H1 (cell line): ENCODE results near the gene LIN28A. TPM values are rescaled to one million over a fixed set of nuclear protein-coding genes. Genes with fewer than 3 reads are reported as not detected.
A peak's percentile ranks its signal among the peaks of the same experiment; 100 is the strongest.

Source experiments
- ASH2L ChIP-seq: fragments of 200-600, 300-600 bp; sonication (generic); IDR thresholded peaks from one replicate; pipeline ENCODE4 v1.7.1; 2017; ENCODE audit warnings: low read length
- BCL11A ChIP-seq, 2 experiments: IDR thresholded peaks; one replicate each; pipeline ENCODE4 v1.6.1; 2011; ENCODE audit warnings: low read depth in 2 of 2, low read length in 2 of 2, mild to moderate bottlenecking in 2 of 2
- CHD2 ChIP-seq: IDR thresholded peaks from 2 replicates; pipeline ENCODE4 v1.6.1; 2012; ENCODE audit warnings: low read length, improper control_type of control experiment
- EP300 ChIP-seq, 2 experiments: IDR thresholded peaks; 1 replicate in 1 of 2; 2 replicates in 1 of 2; pipeline ENCODE4 v1.6.1; 2011 to 2012; ENCODE audit warnings: low read depth in 2 of 2, low read length in 2 of 2, mild to moderate bottlenecking in 2 of 2, borderline replicate concordance in 1 of 2, inconsistent platforms in 1 of 2, moderate library complexity in 1 of 2
- HDAC2 ChIP-seq, 2 experiments: fragments of 300-600 bp in 1 of 2; sonication (generic) in 1 of 2; IDR thresholded peaks; 2 replicates each; pipeline ENCODE4 v1.6.1; 2011 to 2012; ENCODE audit warnings: low read depth in 2 of 2, low read length in 2 of 2, mild to moderate bottlenecking in 2 of 2, moderate library complexity in 2 of 2, borderline replicate concordance in 1 of 2, inconsistent platforms in 1 of 2
- JUN ChIP-seq: IDR thresholded peaks from 2 replicates; pipeline ENCODE4 v1.6.1; 2011; ENCODE audit warnings: low read depth, mild to moderate bottlenecking, improper control_type of control experiment, low read length
- KDM1A ChIP-seq: fragments of 200-600, 300-600 bp; sonication (generic); IDR thresholded peaks from 2 replicates; pipeline ENCODE4 v1.7.1; 2016; ENCODE audit warnings: mild to moderate bottlenecking, low read length, borderline replicate concordance
- KDM4A ChIP-seq: IDR thresholded peaks from one replicate; pipeline ENCODE4 v1.7.1; 2012; ENCODE audit warnings: low read depth, mild to moderate bottlenecking, moderate library complexity, low read length, inconsistent platforms; ENCODE audit not compliant: severe bottlenecking
- KDM5A ChIP-seq: fragments of 200-600 bp; IDR thresholded peaks from 2 replicates; pipeline ENCODE4 v1.7.1; 2012; ENCODE audit warnings: mild to moderate bottlenecking, low read length, inconsistent platforms, mixed read lengths
- MAFK ChIP-seq: IDR thresholded peaks from 2 replicates; pipeline ENCODE4 v1.6.1; 2012; ENCODE audit warnings: low read depth, mild to moderate bottlenecking, improper control_type of control experiment, low read length
- RAD21 ChIP-seq, 2 experiments: IDR thresholded peaks in 1 of 2; conservative IDR thresholded peaks in 1 of 2; 2 replicates each; pipeline ENCODE4 v1.6.1; 2011; ENCODE audit warnings: low read depth in 2 of 2, low read length in 2 of 2, improper control_type of control experiment in 1 of 2, inconsistent platforms in 1 of 2, mild to moderate bottlenecking in 1 of 2, moderate library complexity in 1 of 2
- RBBP5 ChIP-seq: IDR thresholded peaks from 2 replicates; pipeline ENCODE4 v1.7.1; 2012; ENCODE audit warnings: low read depth, mild to moderate bottlenecking, inconsistent platforms, low read length, moderate library complexity, borderline replicate concordance
- RNF2 ChIP-seq: fragments of 200-900, 300-1000 bp; sonication (generic); IDR thresholded peaks from 2 replicates; pipeline ENCODE4 v1.7.1; 2016; ENCODE audit warnings: borderline replicate concordance, low read depth, mild to moderate bottlenecking, antibody characterized with exemption, low read length; ENCODE audit not compliant: poor library complexity, severe bottlenecking; ENCODE audit errors: missing control alignments
- SAP30 ChIP-seq: fragments of 300-600 bp; sonication (generic); IDR thresholded peaks from 2 replicates; pipeline ENCODE4 v1.7.1; 2012; ENCODE audit warnings: low read length, moderate library complexity, mild to moderate bottlenecking, inconsistent platforms; ENCODE audit not compliant: insufficient read depth, insufficient replicate concordance
- SP1 ChIP-seq: IDR thresholded peaks from 2 replicates; pipeline ENCODE4 v1.6.1; 2011; ENCODE audit warnings: low read depth, low read length
- SP2 ChIP-seq: IDR thresholded peaks from 2 replicates; pipeline ENCODE4 v1.6.1; 2012; ENCODE audit warnings: mild to moderate bottlenecking, low read length, inconsistent platforms
- SP4 ChIP-seq: IDR thresholded peaks from 2 replicates; pipeline ENCODE4 v1.6.1; 2012; ENCODE audit warnings: low read length, inconsistent platforms
- TAF7 ChIP-seq: optimal IDR thresholded peaks from 2 replicates; pipeline ENCODE3; 2011; ENCODE audit warnings: low read depth, mild to moderate bottlenecking, inconsistent platforms, low read length, moderate library complexity, borderline replicate concordance
- TBP ChIP-seq: IDR thresholded peaks from 2 replicates; pipeline ENCODE4 v1.6.1; 2011; ENCODE audit warnings: low read depth, low read length, improper control_type of control experiment
- TEAD4 ChIP-seq: IDR thresholded peaks from 2 replicates; pipeline ENCODE4 v1.6.1; 2012; ENCODE audit warnings: low read depth, low read length, inconsistent platforms, mixed read lengths
- ZNF274 ChIP-seq: IDR thresholded peaks from 2 replicates; pipeline ENCODE4 v1.7.0; 2012; ENCODE audit warnings: low read length, borderline replicate concordance; ENCODE audit errors: extremely low read depth
- polyA plus RNA-seq, 7 experiments: library from polyadenylated mRNA; depleted of rRNA in 3 of 7; stranded (reverse) in 5 of 7; unstranded in 2 of 7; fragments of >200 nt in 5 of 7; fragments of 200-250 nt in 2 of 7; gene quantifications; 1 replicate in 5 of 7; 2 replicates in 1 of 7; 4 replicates in 1 of 7; pipeline versions ENCODE4 v1.2.1 to v1.2.3, GENCODE V29; 2011 to 2013; ENCODE audit warnings: missing spikeins in 2 of 7, mixed read lengths in 2 of 7
- total RNA-seq: library from RNA; stranded (reverse); fragmentation: NEBNext Ultra II Directional; extraction: Animal tissue kit (Norgen Biotek cat#: 25700); gene quantifications from 2 replicates; pipeline ENCODE4 v1.2.1, GENCODE V29; 2021
- TF ChIP-seq, protein P1 (sequence below): IDR thresholded peaks from 2 replicates; pipeline ENCODE4 v1.6.1; 2011; ENCODE audit warnings: low read length, improper control_type of control experiment
- TF ChIP-seq, protein P2 (sequence below): IDR thresholded peaks from 2 replicates; pipeline ENCODE4 v1.6.1; 2012; ENCODE audit warnings: inconsistent platforms

Gene LIN28A
- total and polyA plus RNA-seq, 2 of the 8 experiments (the other 6 are each of a cell fraction or from before 2014, with no cell fraction given): 403 to 1,486 TPM

DNA sequence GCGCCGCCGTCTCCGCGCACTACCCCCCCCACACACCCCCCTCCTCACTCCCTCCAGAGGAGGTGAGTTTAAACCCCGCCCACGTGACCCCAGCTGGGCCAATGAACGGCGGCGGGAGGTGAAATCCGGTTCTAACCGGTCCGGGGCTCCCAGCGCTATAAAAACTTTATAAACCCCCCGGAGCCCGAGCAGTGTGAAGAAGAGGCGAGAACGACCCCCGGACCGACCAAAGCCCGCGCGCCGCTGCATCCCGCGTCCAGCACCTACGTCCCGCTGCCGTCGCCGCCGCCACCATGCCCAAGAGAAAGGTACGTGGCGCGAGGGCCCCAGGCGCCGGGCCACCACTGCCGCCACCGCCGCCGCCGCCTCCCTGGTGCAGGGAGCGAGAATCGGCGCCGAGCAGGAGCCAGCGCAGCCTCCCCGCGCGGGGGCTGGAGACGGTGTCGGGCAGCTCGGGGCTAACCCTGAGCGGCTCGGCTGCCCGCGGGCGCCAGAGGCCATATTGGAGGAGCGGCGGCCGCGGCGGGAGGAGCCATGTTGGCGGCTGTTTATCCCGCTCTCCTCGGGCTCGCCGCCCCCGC, 61.8 kb downstream of the LIN28A start, which contains the start of gene HMGN2 (continued):
- TF ChIP-seq SP1: no peak; the same call in 1 of the 2 replicates
- TF ChIP-seq, protein P1, sequence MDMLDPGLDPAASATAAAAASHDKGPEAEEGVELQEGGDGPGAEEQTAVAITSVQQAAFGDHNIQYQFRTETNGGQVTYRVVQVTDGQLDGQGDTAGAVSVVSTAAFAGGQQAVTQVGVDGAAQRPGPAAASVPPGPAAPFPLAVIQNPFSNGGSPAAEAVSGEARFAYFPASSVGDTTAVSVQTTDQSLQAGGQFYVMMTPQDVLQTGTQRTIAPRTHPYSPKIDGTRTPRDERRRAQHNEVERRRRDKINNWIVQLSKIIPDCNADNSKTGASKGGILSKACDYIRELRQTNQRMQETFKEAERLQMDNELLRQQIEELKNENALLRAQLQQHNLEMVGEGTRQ: peak; percentile 89
- TF ChIP-seq SP2: no peak
- TF ChIP-seq, protein P2, sequence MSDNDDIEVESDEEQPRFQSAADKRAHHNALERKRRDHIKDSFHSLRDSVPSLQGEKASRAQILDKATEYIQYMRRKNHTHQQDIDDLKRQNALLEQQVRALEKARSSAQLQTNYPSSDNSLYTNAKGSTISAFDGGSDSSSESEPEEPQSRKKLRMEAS: no peak
- TF ChIP-seq TEAD4: no peak
- no peak for TF ChIP-seq JUN
- TF ChIP-seq CHD2: no peak
- TF ChIP-seq RBBP5: no peak; the same call in 1 of the 2 replicates
- no peak for TF ChIP-seq MAFK
- TF ChIP-seq SP4: no peak
- TF ChIP-seq BCL11A (IDR thresholded peaks at IDR 0.05; ENCODE audit: low read depth in 2 of 2, low read length in 2 of 2): no peak
- TF ChIP-seq KDM5A: no peak
- TF ChIP-seq SAP30: no peak
- peak; percentile 56 for TF ChIP-seq ASH2L
- no peak for TF ChIP-seq RNF2
- no peak for TF ChIP-seq RAD21 (IDR thresholded peaks at IDR 0.05 in 1 of 2, conservative IDR thresholded peaks at IDR 0.05 in 1 of 2; ENCODE audit: low read depth in 2 of 2, low read length in 2 of 2)
- TF ChIP-seq HDAC2 (IDR thresholded peaks at IDR 0.05; ENCODE audit: borderline replicate concordance in 1 of 2, low read depth in 2 of 2, low read length in 2 of 2): no peak
- peak; percentile 95 for TF ChIP-seq TBP
- TF ChIP-seq EP300 (IDR thresholded peaks at IDR 0.05; ENCODE audit: borderline replicate concordance in 1 of 2, low read depth in 2 of 2, low read length in 2 of 2): no peak
- TF ChIP-seq KDM4A: no peak
- no peak for TF ChIP-seq KDM1A
- TF ChIP-seq TAF7: peak; percentile 80
- no peak for TF ChIP-seq ZNF274
